Smooth muscle cell (in vitro differentiated cells): ENCODE measurements around the gene PIGK. TPM values are rescaled to one million over a fixed set of nuclear protein-coding genes. Genes with fewer than 3 reads are reported as not detected.

Experiments used
- DNase-seq: peaks from one replicate; lab custom pipeline; 2025; ENCODE audit not compliant: unreplicated experiment; lab: John Stamatoyannopoulos, UW
- H2AFZ ChIP-seq: fragments of 200-600 bp; sonication (generic); 2 replicates; pipeline ENCODE4 v1.6.0; 2016; ENCODE audit warnings: antibody characterized with exemption, low read depth, mild to moderate bottlenecking
- H3F3A ChIP-seq: fragments of 200-600 bp; sonication (generic); 2 replicates; pipeline ENCODE4 v1.6.0; 2017; ENCODE audit warnings: antibody characterized with exemption, low read depth
- H3K27ac ChIP-seq: fragments of 200-600 bp; sonication (generic); 2 replicates; pipeline ENCODE4 v1.5.1; 2016; ENCODE audit warnings: low read depth, mild to moderate bottlenecking
- H3K27me3 ChIP-seq: fragments of 200-600 bp; sonication (generic); 2 replicates; pipeline ENCODE4 v1.6.1; 2016; ENCODE audit warnings: low read depth, mild to moderate bottlenecking
- H3K36me3 ChIP-seq: fragments of 200-600 bp; sonication (generic); 2 replicates; pipeline ENCODE4 v1.5.1; 2016; ENCODE audit warnings: low read depth
- H3K4me1 ChIP-seq: fragments of 200-600 bp; sonication (generic); 2 replicates; pipeline ENCODE4 v1.5.1; 2016; ENCODE audit warnings: low read depth
- H3K4me2 ChIP-seq: fragments of 200-600 bp; sonication (generic); 2 replicates; pipeline ENCODE4 v1.6.0; 2016; ENCODE audit warnings: mild to moderate bottlenecking
- H3K4me3 ChIP-seq: fragments of 200-600 bp; sonication (generic); 2 replicates; pipeline ENCODE4 v1.5.1; 2016; ENCODE audit warnings: mild to moderate bottlenecking
- H3K79me2 ChIP-seq: fragments of 200-600 bp; sonication (generic); 2 replicates; pipeline ENCODE4 v1.6.0; 2016; ENCODE audit warnings: low read depth, mild to moderate bottlenecking
- H3K9ac ChIP-seq: fragments of 200-600 bp; sonication (generic); 2 replicates; pipeline ENCODE4 v1.6.0; 2016; ENCODE audit warnings: low read depth
- H3K9me3 ChIP-seq: fragments of 200-600 bp; sonication (generic); replicated peaks from 2 replicates; pipeline ENCODE4 v1.5.1; 2016; ENCODE audit warnings: low read depth
- H4K20me1 ChIP-seq: fragments of 200-600 bp; sonication (generic); 2 replicates; pipeline ENCODE4 v1.6.0; 2016; ENCODE audit warnings: low read depth
- WGBS: methylation state at CpG from one replicate; pipeline ENCODE4 v1.1.7; 2016; ENCODE audit warnings: low lambda C conversion rate; 5-methylcytosine and 5-hydroxymethylcytosine counted together
- polyA plus RNA-seq: library from polyadenylated mRNA; unstranded; fragments of >200 nt; fragmentation: Nextera tagmentation; extraction: Ambion mirVana; gene quantifications from 2 replicates; pipeline ENCODE4 v1.2.1, GENCODE V29; 2016
- total RNA-seq: library from RNA; depleted of rRNA; stranded (reverse); fragments of >200 nt; gene quantifications from 2 replicates; pipeline ENCODE4 v1.2.3, GENCODE V29; 2014
- TF ChIP-seq, protein P1 (sequence below): fragments of 200-600 bp; sonication (generic); IDR thresholded peaks from 2 replicates; pipeline ENCODE4 v1.5.1; 2017; ENCODE audit warnings: borderline replicate concordance, mild to moderate bottlenecking, antibody characterized with exemption; ENCODE audit not compliant: insufficient read depth, poor library complexity, severe bottlenecking

Gene PIGK
- total and polyA plus RNA-seq, 2 experiments from 2014 or later, result 18.0 to 39.3 TPM

DNA sequence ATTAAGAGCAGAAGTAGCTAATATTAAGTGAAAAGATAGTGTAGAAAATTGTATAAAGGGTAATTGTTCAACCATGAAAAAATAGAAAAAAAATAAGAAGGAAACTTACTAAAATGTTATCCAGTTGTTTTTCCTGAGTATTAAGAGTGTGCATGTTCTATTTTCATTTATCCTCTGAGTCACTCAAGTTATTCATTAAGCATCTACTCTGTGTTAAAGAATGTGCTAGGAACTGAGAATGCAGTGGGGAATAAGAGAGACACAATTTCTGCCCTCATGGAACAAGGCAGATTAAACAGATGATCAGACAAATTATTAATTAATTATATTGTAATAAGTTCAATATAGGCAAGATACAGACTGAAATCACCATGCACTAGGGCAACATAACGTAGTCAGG is 10.8 kb upstream of the PIGK start:
- no peak overlapping the region for H2AFZ ChIP-seq
- no peak for DNase-seq
- no peak overlapping the region for H3K9ac ChIP-seq
- TF ChIP-seq, protein P1, sequence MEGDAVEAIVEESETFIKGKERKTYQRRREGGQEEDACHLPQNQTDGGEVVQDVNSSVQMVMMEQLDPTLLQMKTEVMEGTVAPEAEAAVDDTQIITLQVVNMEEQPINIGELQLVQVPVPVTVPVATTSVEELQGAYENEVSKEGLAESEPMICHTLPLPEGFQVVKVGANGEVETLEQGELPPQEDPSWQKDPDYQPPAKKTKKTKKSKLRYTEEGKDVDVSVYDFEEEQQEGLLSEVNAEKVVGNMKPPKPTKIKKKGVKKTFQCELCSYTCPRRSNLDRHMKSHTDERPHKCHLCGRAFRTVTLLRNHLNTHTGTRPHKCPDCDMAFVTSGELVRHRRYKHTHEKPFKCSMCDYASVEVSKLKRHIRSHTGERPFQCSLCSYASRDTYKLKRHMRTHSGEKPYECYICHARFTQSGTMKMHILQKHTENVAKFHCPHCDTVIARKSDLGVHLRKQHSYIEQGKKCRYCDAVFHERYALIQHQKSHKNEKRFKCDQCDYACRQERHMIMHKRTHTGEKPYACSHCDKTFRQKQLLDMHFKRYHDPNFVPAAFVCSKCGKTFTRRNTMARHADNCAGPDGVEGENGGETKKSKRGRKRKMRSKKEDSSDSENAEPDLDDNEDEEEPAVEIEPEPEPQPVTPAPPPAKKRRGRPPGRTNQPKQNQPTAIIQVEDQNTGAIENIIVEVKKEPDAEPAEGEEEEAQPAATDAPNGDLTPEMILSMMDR, result no peak
- no peaks in the 10 kb centered on the region for H3F3A ChIP-seq
- no peak overlapping the region for H3K4me2 ChIP-seq
- no peaks in the 10 kb centered on the region for H4K20me1 ChIP-seq
- no peaks in the 10 kb centered on the region for H3K79me2 ChIP-seq
- WGBS, result 89% methylated on average over 1 of the region's 1 CpG
- no peaks in the 10 kb centered on the region for H3K9me3 ChIP-seq
- H3K27me3 ChIP-seq, result no peaks in the 10 kb centered on the region
- H3K4me1 ChIP-seq, result no peaks in the 10 kb centered on the region
- no peaks in the 10 kb centered on the region for H3K36me3 ChIP-seq
- no peak overlapping the region for H3K4me3 ChIP-seq
- H3K27ac ChIP-seq, result no peak overlapping the region

DNA sequence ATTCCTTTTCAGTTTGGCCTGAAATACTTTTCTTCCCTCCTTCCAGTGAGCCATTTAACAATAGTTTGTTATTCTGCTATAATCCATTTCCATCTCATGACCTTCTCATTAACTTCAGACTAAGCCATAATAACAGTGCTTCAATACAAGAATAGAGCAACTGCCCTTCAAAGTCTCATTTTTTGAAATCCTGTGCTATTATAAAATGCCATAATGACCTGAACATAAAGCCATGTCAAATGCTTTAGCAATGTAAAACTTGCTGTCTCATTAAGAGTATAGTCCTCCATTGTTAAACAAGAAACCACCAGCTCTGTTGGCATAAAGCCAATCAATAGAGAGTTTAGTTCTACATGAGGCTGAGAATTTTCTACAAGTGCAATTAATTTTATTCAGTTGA is 9.6 kb upstream of the PIGK start:
- no peaks in the 10 kb centered on the region for H3F3A ChIP-seq
- no peaks in the 10 kb centered on the region for H4K20me1 ChIP-seq
- no peaks in the 10 kb centered on the region for H3K79me2 ChIP-seq
- no peak for DNase-seq
- H2AFZ ChIP-seq, result no peak overlapping the region
- H3K27me3 ChIP-seq, result no peaks in the 10 kb centered on the region
- H3K9ac ChIP-seq, result no peak overlapping the region
- no peaks in the 10 kb centered on the region for H3K9me3 ChIP-seq
- H3K36me3 ChIP-seq, result no peaks in the 10 kb centered on the region
- no peak overlapping the region for H3K27ac ChIP-seq
- no peaks in the 10 kb centered on the region for H3K4me1 ChIP-seq
- TF ChIP-seq, protein P1, result no peak
- H3K4me3 ChIP-seq, result no peak overlapping the region
- H3K4me2 ChIP-seq, result no peak overlapping the region

DNA sequence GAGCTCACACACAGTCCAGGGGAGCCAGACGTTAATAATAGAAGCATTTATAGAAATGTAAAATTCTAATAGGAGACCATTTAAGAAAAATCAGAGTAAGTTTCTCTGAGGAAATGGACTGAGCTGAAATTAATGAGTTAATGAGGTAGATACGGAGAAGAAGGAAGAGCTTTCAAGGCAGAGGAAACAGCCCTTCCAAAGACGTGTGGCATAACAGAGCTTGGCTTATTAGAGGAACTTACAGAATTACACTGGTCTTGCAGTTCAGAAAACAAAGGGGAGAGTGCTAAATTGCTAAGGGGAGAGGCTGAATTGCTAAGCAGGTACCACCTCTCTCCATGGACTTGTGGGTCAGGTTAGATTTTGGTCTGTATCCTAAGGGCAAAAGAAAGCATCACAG is 8.2 kb upstream of the PIGK start:
- no peak for DNase-seq

DNA sequence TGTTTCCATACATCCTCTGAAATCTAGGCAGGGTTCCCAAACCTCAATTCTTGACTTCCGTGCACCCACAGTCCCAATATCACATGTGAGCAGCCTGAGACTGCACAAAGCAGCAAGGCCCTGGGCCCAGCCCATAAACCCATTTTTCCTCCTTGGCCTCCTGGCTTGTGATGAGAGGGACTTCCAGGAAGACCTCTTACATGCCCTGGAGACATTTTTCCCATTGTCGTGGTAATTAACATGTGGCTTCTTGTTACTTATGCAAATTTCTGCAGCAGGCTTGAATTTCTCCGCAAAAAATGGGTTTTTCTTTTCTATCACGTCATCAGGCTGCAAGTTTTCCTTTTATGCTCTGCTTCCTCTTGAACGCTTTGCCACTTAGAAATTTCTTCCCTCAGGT is 3.3 kb upstream of the PIGK start:
- H3K9ac ChIP-seq, result no peak overlapping the region
- no peaks in the 10 kb centered on the region for H3K9me3 ChIP-seq
- no peak for DNase-seq
- no peaks in the 10 kb centered on the region for H3F3A ChIP-seq
- no peak overlapping the region for H2AFZ ChIP-seq
- H3K36me3 ChIP-seq, result no peaks in the 10 kb centered on the region
- H3K4me3 ChIP-seq, result no peak overlapping the region
- no peak overlapping the region for H3K27ac ChIP-seq
- H3K4me1 ChIP-seq, result no peaks in the 10 kb centered on the region
- TF ChIP-seq, protein P1, result no peak
- H3K4me2 ChIP-seq, result no peak overlapping the region
- WGBS, result 78% methylated on average over 5 of the region's 5 CpGs
- H3K27me3 ChIP-seq, result no peaks in the 10 kb centered on the region
- H4K20me1 ChIP-seq, result no peaks in the 10 kb centered on the region
- H3K79me2 ChIP-seq, result no peaks in the 10 kb centered on the region

More for the DNA sequence above, 8.2 kb upstream of the PIGK start:
- Histone ChIP-seq H3K27ac (no peak overlapping the region), H3K4me1 (no peaks in the 10 kb centered on the region), H3K9ac (no peak overlapping the region), H3F3A (no peaks in the 10 kb centered on the region), H3K4me2 (no peak overlapping the region), H3K79me2 (no peaks in the 10 kb centered on the region), H3K36me3 (no peaks in the 10 kb centered on the region), H3K4me3 (no peak overlapping the region), H4K20me1 (no peaks in the 10 kb centered on the region), H3K27me3 (no peaks in the 10 kb centered on the region), H2AFZ (no peak overlapping the region), H3K9me3 (no peaks in the 10 kb centered on the region)
- WGBS, result 75% methylated on average over 3 of the region's 3 CpGs
- TF ChIP-seq, protein P1, result no peak
